ENCODE data around the gene TTYH1. TPM values are rescaled to one million over a fixed set of nuclear protein-coding genes. Genes with fewer than 3 reads are reported as not detected.
"Not testable (repeated sequence)": the region's sequence is repeated elsewhere in the genome, so short reads cannot be mapped to it uniquely, and the experiment has no call there.

TTYH1 gene
- total RNA-seq, 1 donor from 2014 or later = 144 TPM

DNA sequence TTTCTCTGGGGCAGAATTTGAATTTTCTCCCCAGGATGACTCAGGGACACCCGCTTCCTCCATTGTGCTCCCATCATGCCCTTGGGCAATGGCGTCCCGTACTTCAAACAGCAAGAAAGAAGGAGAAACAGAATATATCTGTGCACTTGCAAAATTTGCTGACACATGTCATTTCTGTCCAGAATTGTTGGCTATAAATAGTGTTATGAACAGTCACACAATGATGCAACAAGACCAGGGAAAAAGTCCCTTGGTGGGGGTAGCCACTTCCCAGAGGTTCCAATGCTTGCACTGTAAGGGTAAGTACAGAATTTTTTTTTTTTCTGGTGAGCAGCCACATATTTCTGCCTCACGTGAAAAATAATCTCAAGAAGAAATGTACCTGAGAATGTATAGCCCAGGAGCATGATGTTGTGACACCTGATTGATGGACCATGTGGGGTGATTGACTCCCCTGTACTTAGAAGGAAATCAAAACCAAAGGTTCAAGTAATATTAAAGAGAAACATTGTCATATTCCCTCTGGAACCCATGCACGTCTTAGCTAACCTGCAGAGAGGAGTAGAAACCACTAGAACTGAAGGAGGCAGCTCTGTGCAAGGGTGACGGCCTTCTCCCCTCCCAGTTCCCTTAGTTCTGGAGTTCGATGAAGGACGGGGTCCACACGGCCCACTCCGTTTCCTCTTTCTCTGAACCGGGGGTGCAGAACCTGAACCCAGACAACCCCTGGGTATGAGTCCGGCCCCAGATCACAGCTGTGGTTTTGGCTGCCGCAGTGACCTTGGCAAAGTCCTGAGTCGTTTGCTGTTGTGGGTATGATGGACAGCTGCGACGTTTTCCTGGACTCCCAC is 41.3 kb upstream of the TTYH1 start:
- H3K27ac Mint-ChIP-seq = no peak overlapping the region
- H3K9me3 Mint-ChIP-seq (ENCODE audit: low read depth) = no peaks in the 10 kb centered on the region
- no peak for TF ChIP-seq CTCF (IDR thresholded peaks at IDR 0.05; ENCODE audit: unreplicated experiment)
- H3K4me3 Mint-ChIP-seq (ENCODE audit: low read depth) = no peak overlapping the region
- H3K27me3 Mint-ChIP-seq = peaks cover 33% of the 10 kb centered on the region
- H3K4me1 Mint-ChIP-seq (ENCODE audit: low read depth) = no peaks in the 10 kb centered on the region
- H3K36me3 Mint-ChIP-seq (ENCODE audit: insufficient read depth) = no peaks in the 10 kb centered on the region
- DNase-seq (ENCODE audit: low spot score, unreplicated experiment) = no peak

DNA sequence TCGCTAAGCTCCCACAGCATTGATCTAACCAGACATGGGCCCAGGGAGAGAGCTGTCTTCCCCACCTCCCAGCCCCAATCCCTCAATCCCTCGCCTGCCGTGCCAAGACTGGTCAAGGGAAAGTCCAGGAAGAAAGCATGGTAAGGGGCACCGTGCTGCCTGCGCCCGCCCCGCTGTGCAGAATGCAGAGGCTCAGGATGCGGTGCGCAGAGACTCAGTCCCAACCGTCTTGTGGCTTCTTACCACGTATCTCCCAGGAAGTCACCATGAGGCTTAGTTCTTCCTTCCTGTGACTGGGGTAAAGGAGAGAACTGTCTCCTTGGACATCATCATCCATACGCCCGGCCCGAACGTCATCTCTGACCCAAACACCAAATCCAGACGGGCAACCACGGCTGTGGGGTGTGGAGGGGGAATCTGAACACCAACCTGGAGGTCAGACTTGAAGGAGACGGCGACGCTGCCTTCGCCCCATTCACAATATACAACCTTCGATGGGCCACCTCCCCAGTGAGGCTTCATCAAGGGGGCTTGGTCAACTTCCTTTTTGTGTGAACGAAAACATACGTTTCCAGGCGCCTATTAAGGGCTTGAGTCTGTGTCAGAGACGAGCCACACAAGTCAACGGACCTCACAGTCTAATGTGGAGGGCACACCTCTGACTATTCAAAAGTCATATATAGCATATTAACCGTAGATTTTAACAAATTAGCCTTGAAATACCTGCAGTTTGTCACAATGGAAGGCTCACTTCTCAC is 39.9 kb upstream of the TTYH1 start:
- H3K4me1 Mint-ChIP-seq (ENCODE audit: low read depth); H3K9me3 Mint-ChIP-seq (ENCODE audit: low read depth); DNase-seq (ENCODE audit: low spot score, unreplicated experiment); H3K27ac Mint-ChIP-seq; H3K4me3 Mint-ChIP-seq (ENCODE audit: low read depth); H3K36me3 Mint-ChIP-seq (ENCODE audit: insufficient read depth): not testable (repeated sequence)
- H3K27me3 Mint-ChIP-seq = peaks cover 35% of the 10 kb centered on the region

- no peak for TF ChIP-seq CTCF (IDR thresholded peaks at IDR 0.05; ENCODE audit: unreplicated experiment)
- no peaks in the 10 kb centered on the region for H3K36me3 Mint-ChIP-seq (ENCODE audit: insufficient read depth)
- peaks cover 37% of the 10 kb centered on the region for H3K27me3 Mint-ChIP-seq
- no peak overlapping the region for H3K27ac Mint-ChIP-seq
- H3K4me1 Mint-ChIP-seq (ENCODE audit: low read depth) = no peaks in the 10 kb centered on the region
- DNase-seq (ENCODE audit: low spot score, unreplicated experiment) = no peak
- no peaks in the 10 kb centered on the region for H3K9me3 Mint-ChIP-seq (ENCODE audit: low read depth)
- no peak overlapping the region for H3K4me3 Mint-ChIP-seq (ENCODE audit: low read depth)
Measured at GRCh38 chr19:54376610-54377285, 38.5 kb upstream of the TTYH1 start.

DNA sequence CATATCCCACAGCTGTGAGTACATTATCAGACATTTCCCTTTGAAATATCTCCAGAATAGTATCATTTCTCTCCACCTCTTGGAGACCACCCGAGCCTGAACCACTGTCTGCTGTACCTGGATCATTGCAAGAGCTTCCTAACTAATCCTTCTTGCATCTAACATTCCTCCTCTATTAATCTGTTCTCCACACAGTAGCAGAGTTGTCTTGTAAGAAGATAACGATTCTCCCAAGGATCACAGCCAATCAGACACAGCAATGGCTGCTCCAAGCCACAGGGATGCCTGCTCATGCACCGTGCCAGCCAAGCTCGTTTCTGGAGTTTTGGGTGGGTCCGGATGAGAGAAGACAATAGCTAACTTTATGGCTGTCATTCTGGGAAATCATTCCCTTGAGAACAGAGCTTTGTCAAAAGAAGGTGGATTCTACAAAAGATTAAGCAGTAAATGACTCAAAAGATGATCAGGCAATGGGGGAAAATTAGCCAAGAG is 36.0 kb upstream of the TTYH1 start:
- DNase-seq (ENCODE audit: low spot score, unreplicated experiment) = no peak

DNA sequence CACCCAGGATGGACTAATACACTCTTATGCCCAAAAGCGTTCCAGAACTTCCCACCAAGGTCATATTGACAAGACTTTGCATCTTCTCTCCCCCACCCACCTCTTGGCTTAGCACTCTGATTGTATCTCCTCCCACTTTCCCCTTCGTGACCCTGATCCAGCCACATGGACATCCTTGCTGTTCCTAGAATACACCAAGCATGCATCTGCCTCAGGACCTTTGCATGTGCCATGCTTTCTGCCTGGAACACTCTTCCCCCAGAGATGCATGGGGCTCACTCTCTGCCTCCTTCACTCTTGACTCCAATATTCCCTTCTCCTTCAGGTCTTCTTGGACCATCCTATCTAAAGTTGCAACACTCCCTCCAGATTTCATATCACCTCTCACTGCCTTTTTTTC is 34.4 kb upstream of the TTYH1 start:
- no peak for DNase-seq (ENCODE audit: low spot score, unreplicated experiment)
- no peak for TF ChIP-seq CTCF (IDR thresholded peaks at IDR 0.05; ENCODE audit: unreplicated experiment)
- Mint-ChIP-seq H3K27ac (no peak overlapping the region), H3K27me3 (peaks cover 44% of the 10 kb centered on the region), H3K4me1 (ENCODE audit: low read depth) (no peaks in the 10 kb centered on the region), H3K9me3 (ENCODE audit: low read depth) (no peaks in the 10 kb centered on the region), H3K4me3 (ENCODE audit: low read depth) (no peak overlapping the region), H3K36me3 (ENCODE audit: insufficient read depth) (no peaks in the 10 kb centered on the region)

More for the DNA sequence above, 36.0 kb upstream of the TTYH1 start:
- Mint-ChIP-seq H3K36me3 (ENCODE audit: insufficient read depth) (no peaks in the 10 kb centered on the region), H3K27me3 (peaks cover 40% of the 10 kb centered on the region), H3K4me1 (ENCODE audit: low read depth) (no peaks in the 10 kb centered on the region), H3K27ac (no peak overlapping the region), H3K4me3 (ENCODE audit: low read depth) (no peak overlapping the region), H3K9me3 (ENCODE audit: low read depth) (no peaks in the 10 kb centered on the region)
- TF ChIP-seq CTCF (IDR thresholded peaks at IDR 0.05; ENCODE audit: unreplicated experiment) = no peak

- not testable (repeated sequence) for H3K4me3 Mint-ChIP-seq (ENCODE audit: low read depth); H3K4me1 Mint-ChIP-seq (ENCODE audit: low read depth); DNase-seq (ENCODE audit: low spot score, unreplicated experiment); H3K36me3 Mint-ChIP-seq (ENCODE audit: insufficient read depth); H3K27ac Mint-ChIP-seq; H3K9me3 Mint-ChIP-seq (ENCODE audit: low read depth)
- H3K27me3 Mint-ChIP-seq = peaks cover 39% of the 10 kb centered on the region
Measured at GRCh38 chr19:54382041-54382440, 33.2 kb upstream of the TTYH1 start.
